ENCODE data around the gene AREL1. TPM values are rescaled to one million over a fixed set of nuclear protein-coding genes. Genes with fewer than 3 reads are reported as not detected.

The AREL1 gene
- total RNA-seq, 4 donors from 2014 or later, result 18.0 to 44.2 (median 30.1) TPM

DNA sequence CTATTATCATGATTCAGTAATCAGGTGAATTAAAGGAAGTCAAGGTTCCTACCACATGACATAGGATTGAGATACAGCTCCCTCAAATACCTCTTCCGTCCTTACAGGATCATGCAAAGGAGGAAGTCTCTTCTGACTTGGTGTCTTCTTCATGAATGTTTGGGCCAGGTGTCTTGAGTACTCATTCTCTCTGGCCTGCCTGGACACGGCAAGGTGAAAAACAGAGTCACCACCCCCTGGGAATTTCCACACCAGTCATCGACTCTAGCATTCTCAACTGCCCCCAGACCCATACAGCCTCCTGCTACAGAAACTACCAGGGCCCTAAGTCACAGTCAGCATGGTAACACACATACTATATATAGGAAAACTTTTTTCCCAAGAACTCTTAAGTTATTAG lies 55.9 kb downstream of the AREL1 start:
- H3K36me3 ChIP-seq, result peaks cover 21% of the 10 kb centered on the region
- no peaks in the 10 kb centered on the region for H3K27me3 ChIP-seq
- H3K27ac ChIP-seq, result no peak overlapping the region
- no peaks in the 10 kb centered on the region for H3K9me3 ChIP-seq
- no peak overlapping the region for H3K4me3 ChIP-seq
- H3K4me1 ChIP-seq, result peaks cover 35% of the 10 kb centered on the region
- TF ChIP-seq POLR2AphosphoS5 (IDR thresholded peaks at IDR 0.05) (no peak), POLR2A (IDR thresholded peaks at IDR 0.05) (no peak), EP300 (IDR thresholded peaks at IDR 0.05) (no peak)
- TF ChIP-seq, protein P1, sequence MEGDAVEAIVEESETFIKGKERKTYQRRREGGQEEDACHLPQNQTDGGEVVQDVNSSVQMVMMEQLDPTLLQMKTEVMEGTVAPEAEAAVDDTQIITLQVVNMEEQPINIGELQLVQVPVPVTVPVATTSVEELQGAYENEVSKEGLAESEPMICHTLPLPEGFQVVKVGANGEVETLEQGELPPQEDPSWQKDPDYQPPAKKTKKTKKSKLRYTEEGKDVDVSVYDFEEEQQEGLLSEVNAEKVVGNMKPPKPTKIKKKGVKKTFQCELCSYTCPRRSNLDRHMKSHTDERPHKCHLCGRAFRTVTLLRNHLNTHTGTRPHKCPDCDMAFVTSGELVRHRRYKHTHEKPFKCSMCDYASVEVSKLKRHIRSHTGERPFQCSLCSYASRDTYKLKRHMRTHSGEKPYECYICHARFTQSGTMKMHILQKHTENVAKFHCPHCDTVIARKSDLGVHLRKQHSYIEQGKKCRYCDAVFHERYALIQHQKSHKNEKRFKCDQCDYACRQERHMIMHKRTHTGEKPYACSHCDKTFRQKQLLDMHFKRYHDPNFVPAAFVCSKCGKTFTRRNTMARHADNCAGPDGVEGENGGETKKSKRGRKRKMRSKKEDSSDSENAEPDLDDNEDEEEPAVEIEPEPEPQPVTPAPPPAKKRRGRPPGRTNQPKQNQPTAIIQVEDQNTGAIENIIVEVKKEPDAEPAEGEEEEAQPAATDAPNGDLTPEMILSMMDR (IDR thresholded peaks at IDR 0.05), result no peak
- WGBS, result 91% methylated on average over 3 of the region's 3 CpGs
- DNase-seq (ENCODE audit: low spot score in 2 of 2), result no peak

DNA sequence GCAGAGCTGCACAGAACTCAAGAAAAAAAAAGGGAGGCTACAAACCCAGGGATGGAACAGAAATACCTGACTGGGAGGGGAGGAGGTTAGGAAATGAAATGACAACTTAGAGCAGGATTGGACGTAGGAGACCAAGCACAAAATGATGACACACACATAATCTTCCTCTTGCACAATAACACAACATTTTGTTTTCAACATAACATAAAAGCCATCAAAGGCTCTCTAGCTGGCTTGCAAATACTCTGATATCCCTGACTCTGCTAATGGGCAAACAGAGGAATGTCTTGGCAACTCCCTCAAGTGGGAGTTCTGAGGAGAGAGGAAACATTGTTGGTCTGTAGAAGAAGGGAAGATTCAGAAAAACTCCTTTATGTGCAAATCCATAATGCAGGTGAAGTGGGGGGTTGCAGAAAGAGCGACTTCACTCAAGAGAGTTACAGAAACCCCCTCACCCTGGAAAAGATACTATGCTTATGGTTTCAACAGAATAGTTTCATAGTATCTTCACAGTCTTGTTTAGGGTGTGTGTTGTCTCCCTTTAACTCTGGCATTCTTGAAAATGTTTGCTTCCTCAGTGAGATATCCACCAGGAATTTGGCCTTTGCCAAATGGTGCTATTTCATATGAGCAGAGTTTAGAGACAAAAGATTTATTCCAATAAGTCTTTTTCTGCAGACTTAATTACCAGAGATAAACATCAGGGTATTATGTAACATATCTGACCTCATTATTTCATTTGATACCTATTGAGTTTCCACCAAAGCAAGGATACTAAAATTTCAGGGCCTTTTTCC lies 57.1 kb downstream of the AREL1 start:
- Histone ChIP-seq H3K36me3 (peaks cover 9% of the 10 kb centered on the region), H3K27ac (peak overlapping the region; percentile 14), H3K27me3 (no peaks in the 10 kb centered on the region), H3K9me3 (no peaks in the 10 kb centered on the region), H3K4me3 (no peak overlapping the region), H3K4me1 (peaks cover 32% of the 10 kb centered on the region)
- no peak for DNase-seq (ENCODE audit: low spot score in 2 of 2)
- WGBS, result 76% methylated on average over 2 of the region's 2 CpGs
- TF ChIP-seq POLR2AphosphoS5 (IDR thresholded peaks at IDR 0.05) (no peak), EP300 (IDR thresholded peaks at IDR 0.05) (no peak)
- TF ChIP-seq, protein P1 (IDR thresholded peaks at IDR 0.05), result no peak

DNA sequence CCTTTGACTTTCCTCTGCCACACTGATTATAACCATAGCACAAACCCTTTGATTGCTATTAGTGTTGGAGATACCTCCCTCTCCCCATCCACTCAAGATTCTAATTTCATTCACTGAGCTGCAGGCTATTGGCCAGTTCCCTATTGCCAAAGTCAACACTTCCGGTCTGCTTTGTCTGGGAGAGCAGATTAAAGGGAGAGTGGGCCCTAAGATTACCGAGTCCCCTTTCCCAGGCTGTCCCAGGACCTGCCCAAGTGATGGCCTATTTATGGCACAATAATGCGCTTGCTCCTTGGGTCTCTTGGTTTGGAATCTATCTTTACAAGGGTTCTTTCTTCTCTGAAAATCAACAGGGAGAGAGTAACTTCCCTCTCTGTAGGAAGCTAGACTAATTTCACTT lies 57.9 kb downstream of the AREL1 start:
- Histone ChIP-seq H3K4me1 (peaks cover 33% of the 10 kb centered on the region), H3K27me3 (no peaks in the 10 kb centered on the region), H3K4me3 (no peak overlapping the region), H3K36me3 (peaks cover 6% of the 10 kb centered on the region), H3K27ac (peak overlapping the region; percentile 14), H3K9me3 (no peaks in the 10 kb centered on the region)
- TF ChIP-seq POLR2A (IDR thresholded peaks at IDR 0.05) (no peak), EP300 (IDR thresholded peaks at IDR 0.05) (no peak)
- TF ChIP-seq, protein P1 (IDR thresholded peaks at IDR 0.05), result no peak
- no peak for DNase-seq (ENCODE audit: low spot score in 2 of 2)
- 86% methylated on average over 3 of the region's 3 CpGs for WGBS

DNA sequence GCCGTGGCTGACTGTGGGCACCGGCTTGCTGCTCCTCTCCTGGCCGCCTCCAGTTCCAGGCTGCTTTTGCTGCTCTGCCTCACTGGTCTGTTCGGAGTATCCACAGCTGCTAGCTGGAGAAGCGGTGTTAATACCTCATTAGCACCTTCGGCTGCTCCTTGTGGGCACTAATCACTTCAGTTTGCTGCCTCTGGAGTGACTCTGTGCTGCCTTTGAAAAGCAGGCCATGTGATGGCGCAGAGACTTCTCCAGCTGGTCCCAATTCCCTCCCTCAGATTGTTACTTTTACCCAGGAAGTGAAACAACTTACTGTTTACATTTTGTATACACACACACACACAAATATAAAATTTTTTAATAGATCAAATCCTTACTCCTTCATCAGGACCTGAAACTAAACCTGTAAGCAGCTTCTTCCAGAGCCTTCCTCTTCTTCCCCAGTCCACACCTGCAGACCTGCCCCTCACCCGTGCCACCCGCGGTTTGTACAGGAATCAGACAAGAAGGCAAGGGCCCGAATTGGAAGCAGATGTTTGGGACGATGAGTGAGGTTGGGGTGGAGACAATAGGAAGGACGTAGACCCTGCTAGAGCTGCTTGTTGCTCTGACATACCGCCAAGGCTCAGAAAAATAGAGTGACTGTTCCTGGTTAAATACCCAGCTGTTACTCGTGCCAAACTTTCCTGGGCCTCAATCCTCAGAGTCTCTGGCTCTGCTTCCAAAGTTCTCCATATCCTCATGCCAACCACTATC lies 59.3 kb downstream of the AREL1 start:
- WGBS, result 72% methylated on average over 15 of the region's 15 CpGs
- H3K36me3 ChIP-seq, result peaks cover 6% of the 10 kb centered on the region
- TF ChIP-seq, protein P1 (IDR thresholded peaks at IDR 0.05), result no peak
- TF ChIP-seq EP300 (IDR thresholded peaks at IDR 0.05) (no peak), POLR2A (IDR thresholded peaks at IDR 0.05) (no peak), POLR2AphosphoS5 (IDR thresholded peaks at IDR 0.05) (no peak)
- H3K4me1 ChIP-seq, result peaks cover 46% of the 10 kb centered on the region
- H3K27ac ChIP-seq, result no peak overlapping the region
- H3K4me3 ChIP-seq, result no peak overlapping the region
- no peak for DNase-seq (ENCODE audit: low spot score in 2 of 2)
- no peaks in the 10 kb centered on the region for H3K9me3 ChIP-seq
- H3K27me3 ChIP-seq, result no peaks in the 10 kb centered on the region

DNA sequence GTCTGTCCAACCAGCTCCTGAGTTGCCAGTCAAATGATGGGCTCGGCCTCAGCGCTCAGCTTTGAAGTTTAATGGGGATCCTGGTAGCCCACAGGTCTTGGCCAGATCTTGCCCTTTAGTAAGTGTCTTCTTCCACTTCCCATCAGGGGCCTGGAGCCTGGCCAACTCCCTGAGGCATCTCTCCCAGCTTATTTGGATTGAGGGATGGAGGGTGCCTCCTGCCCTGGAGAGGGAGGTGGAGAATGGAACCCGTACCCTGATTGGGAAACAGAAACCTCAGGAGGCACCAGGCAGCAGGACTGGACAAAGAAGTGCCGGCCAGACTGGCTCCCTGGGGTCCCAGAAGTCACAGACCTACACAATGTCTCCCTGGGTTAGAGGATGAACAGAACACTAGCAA lies 60.3 kb downstream of the AREL1 start:
- DNase-seq (ENCODE audit: low spot score in 2 of 2), result no peak
- H3K27ac ChIP-seq, result no peak overlapping the region
- peaks cover 6% of the 10 kb centered on the region for H3K36me3 ChIP-seq
- H3K9me3 ChIP-seq, result no peaks in the 10 kb centered on the region
- no peaks in the 10 kb centered on the region for H3K27me3 ChIP-seq
- peaks cover 57% of the 10 kb centered on the region for H3K4me1 ChIP-seq
- WGBS, result 88% methylated on average over 4 of the region's 4 CpGs
- no peak for TF ChIP-seq POLR2AphosphoS5 (IDR thresholded peaks at IDR 0.05)
- no peak for TF ChIP-seq POLR2A (IDR thresholded peaks at IDR 0.05)
- TF ChIP-seq EP300 (IDR thresholded peaks at IDR 0.05), result no peak
- TF ChIP-seq, protein P1 (IDR thresholded peaks at IDR 0.05), result no peak
- H3K4me3 ChIP-seq, result no peak overlapping the region

Data from suprapubic skin (tissue), 4 donors.